ENCODE data around the gene ZFP1. TPM values are rescaled to one million over a fixed set of nuclear protein-coding genes. Genes with fewer than 3 reads are reported as not detected.

The ZFP1 gene
- total and polyA plus RNA-seq, 7 donors, result 0.60 to 17.5 (median 9.2) TPM

GRCh38 chr16:75109732-75110243 is 38.5 kb upstream of the ZFP1 start:
- H3K27me3 ChIP-seq, result no peaks in the 10 kb centered on the region
- H3K4me3 ChIP-seq, result peak overlapping the region in 1 of 4 donors; percentile 19
- H3K36me3 ChIP-seq, result no peaks in the 10 kb centered on the region
- H3K27ac ChIP-seq, result peak overlapping the region; percentile 77 to 92 (median 88)
- TF ChIP-seq EP300 (IDR thresholded peaks at IDR 0.05) (no peak), POLR2A (IDR thresholded peaks at IDR 0.05) (no peak), POLR2AphosphoS5 (IDR thresholded peaks at IDR 0.05) (peak in 3 of 4 donors; percentile 37 to 42 (median 40))
- TF ChIP-seq, protein P1, sequence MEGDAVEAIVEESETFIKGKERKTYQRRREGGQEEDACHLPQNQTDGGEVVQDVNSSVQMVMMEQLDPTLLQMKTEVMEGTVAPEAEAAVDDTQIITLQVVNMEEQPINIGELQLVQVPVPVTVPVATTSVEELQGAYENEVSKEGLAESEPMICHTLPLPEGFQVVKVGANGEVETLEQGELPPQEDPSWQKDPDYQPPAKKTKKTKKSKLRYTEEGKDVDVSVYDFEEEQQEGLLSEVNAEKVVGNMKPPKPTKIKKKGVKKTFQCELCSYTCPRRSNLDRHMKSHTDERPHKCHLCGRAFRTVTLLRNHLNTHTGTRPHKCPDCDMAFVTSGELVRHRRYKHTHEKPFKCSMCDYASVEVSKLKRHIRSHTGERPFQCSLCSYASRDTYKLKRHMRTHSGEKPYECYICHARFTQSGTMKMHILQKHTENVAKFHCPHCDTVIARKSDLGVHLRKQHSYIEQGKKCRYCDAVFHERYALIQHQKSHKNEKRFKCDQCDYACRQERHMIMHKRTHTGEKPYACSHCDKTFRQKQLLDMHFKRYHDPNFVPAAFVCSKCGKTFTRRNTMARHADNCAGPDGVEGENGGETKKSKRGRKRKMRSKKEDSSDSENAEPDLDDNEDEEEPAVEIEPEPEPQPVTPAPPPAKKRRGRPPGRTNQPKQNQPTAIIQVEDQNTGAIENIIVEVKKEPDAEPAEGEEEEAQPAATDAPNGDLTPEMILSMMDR (IDR thresholded peaks at IDR 0.05), result no peak
- peaks cover 0 to 77% (median 71%) of the 10 kb centered on the region in 4 donors for H3K4me1 ChIP-seq
- H3K9me3 ChIP-seq, result no peaks in the 10 kb centered on the region
- WGBS, 2 donors, result 27 to 53% methylated on average over 10 of the region's 10 CpGs
- peak; percentile 81 for DNase-seq
- intact Hi-C loops (cut with DNase I), result loop anchor here (10.0 kb wide), 2 partner anchors 65 to 505 kb away; partner anchors contain the start of gene GLG1

- H3K27me3 ChIP-seq, result no peaks in the 10 kb centered on the region
- intact Hi-C loops (cut with DNase I), result loop anchor here (1.0 to 10.0 kb wide), 3 partner anchors 113 to 506 kb away; partner anchors contain the start of genes CFDP1 and GLG1
- no peaks in the 10 kb centered on the region for H3K9me3 ChIP-seq
- H3K36me3 ChIP-seq, result no peaks in the 10 kb centered on the region
- H3K27ac ChIP-seq, result peak overlapping the region; percentile 77 to 92 (median 88)
- H3K4me3 ChIP-seq, result peak overlapping the region in 3 of 4 donors; percentile 19 to 37 (median 36)
- DNase-seq, result peak; percentile 96
- peak in 1 of 4 donors; percentile 14 for TF ChIP-seq EP300 (IDR thresholded peaks at IDR 0.05)
- TF ChIP-seq, protein P1 (IDR thresholded peaks at IDR 0.05), result peak; percentile 86 to 93 (median 89)
- TF ChIP-seq POLR2AphosphoS5 (IDR thresholded peaks at IDR 0.05), result peak; percentile 24 to 51 (median 49)
- TF ChIP-seq POLR2A (IDR thresholded peaks at IDR 0.05), result no peak
- 16 to 26% methylated on average over 28 of the region's 28 CpGs for WGBS, 2 donors
- H3K4me1 ChIP-seq, result peaks cover 0 to 78% (median 64%) of the 10 kb centered on the region in 4 donors
Measured at GRCh38 chr16:75110637-75111513, 37.4 kb upstream of the ZFP1 start.

DNA sequence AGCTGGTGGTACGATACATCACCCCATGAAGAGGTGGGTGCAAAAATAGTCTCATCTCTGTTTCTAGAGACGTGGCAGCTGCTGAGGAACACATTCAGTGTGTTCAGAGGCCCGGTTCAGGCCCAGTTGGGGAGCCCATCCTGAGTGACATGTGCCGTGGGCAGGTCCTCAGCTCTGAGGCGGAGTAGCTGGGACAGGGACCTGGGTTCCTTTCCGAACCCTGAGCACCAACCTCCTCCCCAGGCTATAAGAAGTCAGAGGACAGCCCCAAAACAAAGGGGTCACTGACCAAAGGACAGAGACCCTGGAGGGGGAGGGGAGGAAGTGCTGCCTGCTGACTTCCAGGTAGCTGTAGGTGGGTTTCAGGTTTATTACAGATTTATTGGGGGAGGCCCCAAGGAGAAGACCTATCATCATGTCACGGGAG is 36.8 kb upstream of the ZFP1 start:
- Histone ChIP-seq H3K4me1 (peaks cover 0 to 78% (median 60%) of the 10 kb centered on the region in 4 donors), H3K4me3 (peak overlapping the region in 1 of 4 donors; percentile 36), H3K27me3 (no peaks in the 10 kb centered on the region), H3K27ac (peak overlapping the region; percentile 77 to 92 (median 88)), H3K36me3 (no peaks in the 10 kb centered on the region), H3K9me3 (no peaks in the 10 kb centered on the region)
- 43 to 48% methylated on average over 7 of the region's 7 CpGs for WGBS, 2 donors
- DNase-seq, result no peak
- intact Hi-C loops (cut with DNase I), result loop anchor here (1.0 to 10.0 kb wide), 3 partner anchors 113 to 507 kb away; partner anchors contain the start of genes CFDP1 and GLG1
- TF ChIP-seq EP300 (IDR thresholded peaks at IDR 0.05) (no peak), POLR2AphosphoS5 (IDR thresholded peaks at IDR 0.05) (no peak)
- TF ChIP-seq, protein P1 (IDR thresholded peaks at IDR 0.05), result no peak

DNA sequence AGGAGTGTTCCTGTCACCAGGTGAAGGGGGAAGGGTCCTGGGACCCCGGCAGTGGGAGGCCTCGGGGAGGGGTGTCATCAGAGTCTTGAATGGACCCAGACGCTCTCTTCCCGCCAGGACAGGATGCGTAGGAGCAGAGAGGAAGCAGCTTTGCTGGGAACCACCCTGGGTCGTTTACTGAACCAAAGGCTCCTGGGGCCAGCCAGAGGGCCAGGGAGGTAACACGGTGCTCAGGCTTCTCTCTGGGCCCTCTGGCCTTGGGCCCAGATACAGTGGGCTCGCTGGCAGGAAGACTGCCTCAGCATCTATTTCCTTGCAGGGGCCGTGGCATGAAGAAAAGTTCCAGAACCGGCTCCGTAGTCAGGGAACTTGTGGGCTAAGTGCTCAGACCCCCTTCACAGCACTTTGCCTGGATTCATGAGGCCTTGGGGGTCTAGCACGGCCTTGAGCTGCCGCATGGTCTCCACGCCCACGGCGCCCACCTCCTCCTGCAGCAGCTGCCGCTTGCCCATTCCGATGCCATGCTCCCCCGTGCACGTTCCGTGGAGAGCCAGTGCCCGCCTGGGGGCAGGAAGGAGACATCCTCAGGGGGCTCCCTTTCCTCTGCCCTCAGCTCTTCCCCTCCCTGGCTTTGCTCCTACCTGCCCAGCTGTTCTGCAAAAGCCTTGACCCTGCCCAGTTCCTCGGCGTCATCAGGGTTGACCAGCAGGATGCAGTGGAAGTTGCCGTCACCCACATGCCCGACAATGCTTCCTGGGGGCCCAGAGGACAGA is 36.2 kb upstream of the ZFP1 start:
- peaks cover 0 to 77% (median 57%) of the 10 kb centered on the region in 4 donors for H3K4me1 ChIP-seq
- 47 to 66% methylated on average over 26 of the region's 26 CpGs for WGBS, 2 donors
- peak overlapping the region; percentile 77 to 92 (median 88) for H3K27ac ChIP-seq

More for the DNA sequence above, 36.2 kb upstream of the ZFP1 start:
- no peak for DNase-seq
- Histone ChIP-seq H3K4me3 (no peak overlapping the region), H3K9me3 (no peaks in the 10 kb centered on the region), H3K27me3 (no peaks in the 10 kb centered on the region), H3K36me3 (no peaks in the 10 kb centered on the region)
- TF ChIP-seq, protein P1 (IDR thresholded peaks at IDR 0.05), result no peak
- TF ChIP-seq EP300 (IDR thresholded peaks at IDR 0.05) (no peak), POLR2A (IDR thresholded peaks at IDR 0.05) (no peak), POLR2AphosphoS5 (IDR thresholded peaks at IDR 0.05) (no peak)
- intact Hi-C loops (cut with DNase I), result loop anchor here (1.0 to 10.0 kb wide), 3 partner anchors 114 to 507 kb away; partner anchors contain the start of genes CFDP1 and GLG1
